Hematopoietic multipotent progenitor cell (in vitro differentiated cells): ENCODE data around the gene SARS1. TPM values are rescaled to one million over a fixed set of nuclear protein-coding genes. Genes with fewer than 3 reads are reported as not detected.

Experiments used
- total RNA-seq: library from RNA; depleted of rRNA; stranded (reverse); fragments of >200 nt; gene quantifications from one replicate; pipeline ENCODE4 v1.2.3, GENCODE V29; 2012

The SARS1 gene
- total RNA-seq, 1 donor, result 49.0 TPM

Other genes with a start within 250 kb of the SARS1 start
- gene WDR47, start 171.8 kb upstream of the SARS1 start, total RNA-seq, result 8.3 TPM
- gene TAF13, start 137.9 kb upstream of the SARS1 start, total RNA-seq, result 2.2 TPM
- 14.8 TPM for gene TMEM167B, start 123.2 kb upstream of the SARS1 start, total RNA-seq
- 0.27 TPM for gene ELAPOR1, start 99.8 kb upstream of the SARS1 start, total RNA-seq
- gene CELSR2, start 35.6 kb downstream of the SARS1 start, total RNA-seq, result 0.27 TPM
- 1.3 TPM for gene PSRC1, start 69.2 kb downstream of the SARS1 start, total RNA-seq
- not detected for gene MYBPHL, start 93.1 kb downstream of the SARS1 start, total RNA-seq
- 7.0 TPM for gene SORT1, start 184.0 kb downstream of the SARS1 start, total RNA-seq
- gene PSMA5, start 212.5 kb downstream of the SARS1 start, total RNA-seq, result 30.7 TPM